Stimulated activated CD8-positive, alpha-beta memory T cell treated with anti-CD3 and anti-CD28 coated beads, Interleukin-15, amount 100 ng/mL, for 4 hours (primary cell): Measurements from ENCODE around the gene MAD2L1BP.
A peak's percentile ranks its signal among the peaks of the same experiment; 100 is the strongest.

Source experiments
- DNase-seq, 2 donors: peaks; one replicate each; pipeline ENCODE4 v3.0.0-alpha.2; 2020; ENCODE audit warnings: low read depth in 2 of 2

The MAD2L1BP gene

GRCh38 chr6:43666196-43666920, 30.7 kb downstream of the MAD2L1BP start:
- DNase-seq, result no peak

GRCh38 chr6:43667245-43668150, 31.9 kb downstream of the MAD2L1BP start:
- peak; percentile 31 to 60 for DNase-seq

DNA sequence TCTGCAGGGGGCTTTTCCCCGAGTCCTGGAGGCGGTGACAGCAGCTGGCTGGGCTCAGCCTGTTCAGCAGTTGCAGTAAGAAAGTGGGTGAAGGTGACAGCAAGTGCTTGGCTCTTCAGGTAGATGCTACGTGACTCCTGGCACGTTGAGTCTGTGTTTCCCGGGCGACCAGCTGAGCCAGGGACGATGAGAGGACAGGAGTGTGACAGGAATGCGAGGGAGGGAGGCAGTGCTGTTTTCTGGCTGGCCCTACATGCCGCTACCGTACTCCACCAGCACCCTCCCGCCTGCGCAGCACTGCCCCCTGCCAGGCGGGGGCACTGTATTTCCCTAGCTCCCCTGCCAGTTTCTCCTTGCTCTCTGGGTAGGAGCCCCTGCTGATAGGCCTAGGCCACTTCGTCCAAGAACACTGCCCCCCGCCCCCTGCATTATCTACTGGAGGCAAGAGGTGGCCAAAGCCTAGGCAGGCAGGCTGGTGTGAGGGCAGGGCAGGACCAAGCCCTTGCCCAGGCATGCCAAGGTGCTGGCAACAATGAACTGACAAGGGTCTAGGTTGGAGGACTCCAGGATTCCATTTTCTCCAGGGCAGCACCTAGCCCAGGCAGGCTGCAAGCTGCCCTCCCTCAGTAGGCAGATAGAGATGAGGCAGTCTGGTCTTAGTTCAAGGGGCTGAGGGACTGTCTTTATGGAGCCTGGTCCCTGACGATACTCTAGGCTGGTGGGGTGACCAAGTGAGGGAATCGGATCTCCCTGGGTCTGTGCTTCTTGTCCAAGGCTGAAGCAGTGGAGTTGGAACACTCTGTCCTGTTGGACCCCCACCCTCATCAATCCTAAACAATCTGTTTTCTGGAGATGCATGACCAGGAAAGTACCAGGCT, 32.8 kb downstream of the MAD2L1BP start:
- no peak for DNase-seq

- DNase-seq, result no peak
These were observed 33.6 kb downstream of the MAD2L1BP start for GRCh38 chr6:43669050-43669921.

- no peak for DNase-seq
These were observed 34.4 kb downstream of the MAD2L1BP start for GRCh38 chr6:43669922-43670622.

GRCh38 chr6:43670623-43670986, 35.0 kb downstream of the MAD2L1BP start:
- DNase-seq, result no peak

DNA sequence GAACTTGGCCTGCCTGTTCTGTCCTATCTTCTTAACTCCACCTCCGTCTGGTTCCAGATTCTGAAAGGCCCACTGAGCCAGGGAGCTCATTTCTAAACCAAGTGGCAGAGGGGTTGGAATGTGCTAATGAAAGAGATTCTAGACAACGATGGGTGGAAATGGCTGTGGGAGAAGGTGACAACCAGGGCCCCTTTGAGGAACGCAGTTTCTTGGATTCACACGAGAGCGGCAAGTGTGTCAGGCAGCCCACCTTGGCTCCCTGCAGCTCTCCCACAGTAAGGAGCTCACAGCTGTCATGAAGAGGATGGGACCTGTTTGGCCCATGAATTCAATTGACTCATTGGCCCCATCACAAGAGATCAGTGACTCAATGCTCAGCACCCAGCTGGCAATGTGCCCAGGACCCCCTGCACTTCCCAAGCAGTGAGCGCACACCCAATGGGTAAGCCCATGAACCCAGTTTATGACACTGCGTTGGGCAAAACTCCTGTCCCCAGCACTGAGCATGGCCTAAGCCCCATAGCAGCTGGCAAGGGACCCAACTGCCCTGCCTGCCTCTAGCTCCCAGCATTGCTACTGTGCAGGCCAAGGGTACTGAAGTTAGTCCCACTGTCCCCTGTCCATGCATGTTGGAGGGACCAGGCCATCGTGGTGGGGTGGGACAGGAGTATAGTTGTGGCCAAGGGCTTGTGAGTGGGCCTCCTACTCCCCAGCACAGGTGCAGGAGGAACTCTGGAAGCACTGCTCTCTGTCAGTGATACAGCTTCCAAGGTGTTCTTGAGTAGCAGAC, 35.6 kb downstream of the MAD2L1BP start:
- DNase-seq, result no peak

- DNase-seq, result no peak
These were observed 36.4 kb downstream of the MAD2L1BP start for GRCh38 chr6:43671801-43672690.

GRCh38 chr6:43673444-43674084, 37.9 kb downstream of the MAD2L1BP start:
- DNase-seq, result no peak

GRCh38 chr6:43674291-43674690, 38.7 kb downstream of the MAD2L1BP start:
- no peak for DNase-seq

DNA sequence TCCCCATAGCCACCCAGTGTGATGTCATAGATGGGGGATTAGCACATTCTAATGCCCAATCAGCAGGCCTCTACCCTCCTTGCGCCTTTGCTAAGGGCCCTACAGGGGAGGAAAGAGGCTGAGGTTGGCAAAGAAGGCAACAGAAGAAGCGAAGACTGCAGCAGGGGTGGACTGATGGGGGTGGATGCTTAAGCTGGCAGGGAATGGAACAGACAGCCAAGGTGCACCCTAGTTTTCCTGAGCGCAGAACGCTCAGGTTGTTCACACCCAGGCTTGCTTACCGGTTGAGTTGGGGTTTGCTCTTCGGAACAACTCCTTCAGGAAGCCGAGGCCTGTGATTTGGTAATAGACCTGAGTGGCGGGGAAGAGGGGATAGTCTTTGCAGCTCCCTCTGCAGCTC, 39.3 kb downstream of the MAD2L1BP start:
- no peak for DNase-seq

DNA sequence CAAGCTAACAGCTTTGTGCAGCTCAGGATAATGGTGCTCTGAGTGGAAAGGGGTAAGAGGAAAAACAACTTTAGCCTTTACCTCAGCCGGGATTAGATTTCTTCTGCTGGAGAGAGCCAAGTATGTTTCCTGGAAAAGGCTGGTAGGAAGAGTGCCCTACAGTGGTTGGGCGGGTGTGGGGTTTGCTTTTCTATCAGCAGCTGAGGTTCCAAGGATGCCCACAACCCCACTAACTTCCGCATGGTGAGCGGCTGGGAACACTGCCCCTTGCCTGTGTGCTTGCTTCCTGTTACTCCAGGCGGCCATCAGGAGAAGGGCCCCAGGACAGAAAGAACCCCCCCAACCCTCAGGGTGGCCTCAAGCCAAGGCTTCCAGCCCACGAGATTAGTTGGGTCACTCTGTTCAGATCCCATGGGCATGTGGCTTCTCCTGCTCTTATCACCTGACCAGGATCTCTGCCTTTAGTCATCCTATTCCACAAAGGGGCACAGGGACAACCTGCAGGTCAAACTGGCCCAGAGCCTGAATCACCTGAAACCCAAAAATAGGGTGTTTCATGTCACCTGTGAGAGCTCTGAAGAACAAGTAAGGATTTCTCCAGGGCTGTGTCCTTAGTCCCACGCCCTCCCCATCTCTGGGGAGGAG, 41.4 kb downstream of the MAD2L1BP start:
- no peak for DNase-seq

DNA sequence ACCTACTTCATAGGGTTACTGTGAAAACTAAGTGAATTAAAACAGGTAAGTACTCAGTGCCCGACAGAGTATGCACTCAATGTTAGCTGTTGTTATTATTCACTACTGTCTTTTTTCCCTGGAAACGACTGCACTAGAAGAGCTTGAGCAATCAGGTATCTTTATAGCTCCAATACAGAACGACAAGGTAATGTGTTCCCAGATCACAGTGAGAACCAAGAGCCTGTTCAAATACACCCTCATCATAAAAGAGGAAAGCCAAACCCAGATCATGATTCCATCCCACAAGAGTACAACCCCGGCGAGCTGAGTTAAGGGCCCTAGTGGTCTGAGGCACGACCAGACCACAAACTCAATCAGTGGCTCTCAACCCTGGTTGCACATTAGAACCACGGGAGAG, 42.1 kb downstream of the MAD2L1BP start:
- no peak for DNase-seq

- no peak for DNase-seq
These were observed 42.7 kb downstream of the MAD2L1BP start for GRCh38 chr6:43678341-43678740.

DNA sequence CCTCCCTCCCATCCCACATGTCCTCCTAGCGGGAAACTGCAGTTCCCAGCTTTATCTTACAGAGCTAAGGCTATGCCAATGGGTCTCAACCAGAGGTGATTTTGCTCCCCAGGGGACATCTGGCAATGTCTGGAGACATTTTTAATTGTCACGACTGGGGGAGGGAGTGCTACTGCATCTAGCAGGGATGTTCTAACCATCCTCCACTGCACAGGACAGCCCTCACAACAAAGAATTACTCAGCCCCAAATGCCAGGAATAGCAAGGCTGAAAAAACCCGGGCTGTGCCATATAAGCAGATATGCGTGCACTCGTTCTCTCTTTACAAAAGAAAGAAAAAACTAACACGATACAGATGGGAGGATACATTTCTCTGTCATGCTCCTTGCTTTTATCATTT, 43.4 kb downstream of the MAD2L1BP start:
- DNase-seq, result no peak

DNA sequence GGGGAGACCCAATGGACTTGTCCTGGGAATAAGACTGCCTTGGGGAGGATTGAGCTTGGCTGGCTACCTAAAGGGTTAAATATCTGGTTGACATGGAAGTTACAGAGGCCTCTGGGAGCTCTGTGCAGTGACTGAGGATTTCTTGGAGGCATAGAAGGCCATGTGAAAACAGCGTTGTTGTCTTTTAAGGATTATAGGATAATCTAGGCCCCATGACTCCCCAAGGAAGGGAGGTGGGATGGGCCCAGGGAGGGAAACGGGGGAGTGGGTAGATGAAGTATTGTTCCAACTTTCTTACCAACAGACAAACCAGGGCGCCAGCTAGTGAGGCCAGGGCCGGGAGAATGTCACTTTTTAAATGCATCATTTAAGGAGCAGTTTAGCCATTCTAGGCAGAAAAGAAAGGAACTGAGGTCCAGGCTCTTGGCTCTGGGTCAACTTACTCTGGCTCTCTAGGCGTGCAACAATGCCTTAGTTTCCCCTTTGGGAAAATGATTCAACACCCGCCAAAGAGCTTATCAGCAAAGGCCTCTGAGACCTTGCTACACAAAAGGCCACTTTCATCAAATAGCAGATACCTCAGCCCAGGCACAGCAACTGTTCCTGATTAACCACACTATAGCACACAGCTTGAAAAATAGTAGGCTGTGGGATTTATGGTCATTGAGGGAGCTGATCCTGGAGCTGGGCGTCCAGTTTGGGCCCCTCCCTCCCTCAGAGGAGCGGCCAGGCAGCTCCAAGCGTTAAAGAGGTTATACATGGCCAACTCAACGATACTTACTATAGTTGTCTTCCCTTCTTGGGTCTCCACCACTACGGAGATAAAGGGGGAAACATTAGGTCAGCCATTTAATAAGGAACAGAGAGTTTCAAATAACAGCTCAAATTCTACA, 44.9 kb downstream of the MAD2L1BP start:
- no peak for DNase-seq

DNA sequence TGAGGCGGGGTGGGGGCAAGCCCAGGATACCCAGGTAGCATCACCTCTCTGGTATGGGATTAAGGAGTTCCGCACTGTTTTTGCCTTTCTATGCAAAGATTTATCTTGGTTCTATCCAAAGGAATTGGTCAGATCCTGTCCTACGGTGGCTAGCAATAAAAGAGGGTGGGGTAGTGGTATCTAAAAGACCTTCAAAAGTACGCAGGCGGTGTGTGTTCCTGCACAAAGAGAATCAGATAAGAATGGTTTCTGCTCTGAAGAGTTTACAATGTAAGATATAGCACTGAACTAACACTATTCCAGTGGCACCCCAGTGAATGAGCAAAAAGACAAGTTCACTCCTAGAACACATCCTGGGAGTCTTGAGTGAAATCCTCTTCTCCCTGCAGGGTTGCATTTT, 45.7 kb downstream of the MAD2L1BP start:
- DNase-seq, result no peak
